DMS153 (cell line): ENCODE measurements around the gene BRD7.

Experiments used
- DNase-seq: peaks from one replicate; lab custom pipeline; 2025; lab: John Stamatoyannopoulos, UW

BRD7 gene

DNA sequence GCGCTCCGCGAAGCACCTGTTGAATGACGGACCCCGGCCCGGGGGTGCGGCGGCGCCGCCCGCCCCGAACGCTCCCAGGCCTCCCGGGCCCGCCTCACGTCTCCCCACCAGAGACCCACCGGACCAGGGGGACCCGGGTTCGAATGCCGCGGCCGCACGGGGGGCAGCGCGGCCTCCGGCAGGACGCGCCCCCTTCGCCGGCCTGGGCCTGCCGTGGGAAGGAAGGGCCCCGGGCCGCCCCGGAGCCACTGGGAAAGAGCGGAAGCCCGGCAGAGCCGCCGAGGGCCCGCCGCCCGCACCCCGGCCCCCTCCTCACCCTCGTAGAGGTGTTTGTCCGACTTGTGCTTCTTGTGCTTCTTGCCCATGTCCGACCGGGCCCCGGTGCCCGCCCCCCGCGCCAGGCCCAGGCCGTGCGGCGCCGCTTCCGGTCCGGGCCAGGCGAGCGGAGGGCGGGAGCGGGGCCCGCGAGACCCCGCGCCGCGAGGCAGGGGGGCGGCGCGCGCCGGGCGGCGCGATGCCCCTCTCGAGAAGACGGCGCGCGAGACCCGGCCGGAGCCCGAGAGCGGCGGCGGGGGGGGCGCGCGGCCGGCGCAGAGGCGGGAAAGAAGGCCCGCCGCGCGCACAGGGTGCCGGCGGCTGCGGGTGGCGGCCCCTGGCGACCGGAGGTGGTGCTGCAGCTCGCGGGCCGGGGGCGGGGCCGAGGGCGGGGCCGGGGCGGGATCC lies at the start of gene BRD7:
Gene BRD7, minus strand, starts transcription at position 579 of the 723 bp plus-strand sequence. Its CDS starts 214 bp downstream, at position 365.
- no peak for DNase-seq

DNA sequence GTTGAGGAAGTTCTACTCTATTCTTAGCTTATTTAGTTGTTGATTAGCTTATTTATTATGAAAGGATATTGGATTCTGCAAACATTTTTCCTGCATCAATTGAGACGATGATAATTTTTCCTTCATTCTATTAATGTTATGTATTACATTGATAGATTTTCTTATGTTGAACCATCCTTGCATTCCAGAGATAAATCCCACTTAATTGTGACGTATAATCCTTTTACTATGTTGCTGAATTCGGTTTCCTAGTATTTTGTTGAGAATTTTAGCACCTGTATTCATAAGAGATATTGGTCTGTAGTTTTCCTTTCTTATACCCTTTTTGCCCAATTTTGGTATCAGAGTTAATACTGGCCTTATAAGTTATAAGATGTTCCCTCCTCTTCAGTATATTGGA lies 47.6 kb upstream of the BRD7 start:
- DNase-seq = no peak

DNA sequence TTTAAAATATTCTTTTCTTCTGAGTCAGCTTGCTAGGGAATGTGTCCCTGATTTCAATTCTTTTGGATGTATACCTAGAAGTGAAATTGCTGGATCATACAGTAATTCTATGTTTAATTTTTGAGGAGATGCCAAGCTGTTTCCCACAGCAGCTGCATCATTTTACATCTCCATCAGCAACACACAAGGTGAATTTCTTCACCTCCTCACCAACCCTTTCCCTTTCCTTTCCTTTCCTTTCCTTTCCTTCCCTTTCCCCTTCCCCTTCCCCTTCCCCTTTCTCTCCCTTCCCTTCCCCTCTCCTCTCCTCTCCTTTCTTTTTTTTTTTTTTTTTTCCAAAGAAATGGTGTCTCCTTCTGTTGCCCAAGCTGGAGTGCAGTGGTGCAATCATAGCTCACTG lies 45.4 kb upstream of the BRD7 start:
- no peak for DNase-seq

DNA sequence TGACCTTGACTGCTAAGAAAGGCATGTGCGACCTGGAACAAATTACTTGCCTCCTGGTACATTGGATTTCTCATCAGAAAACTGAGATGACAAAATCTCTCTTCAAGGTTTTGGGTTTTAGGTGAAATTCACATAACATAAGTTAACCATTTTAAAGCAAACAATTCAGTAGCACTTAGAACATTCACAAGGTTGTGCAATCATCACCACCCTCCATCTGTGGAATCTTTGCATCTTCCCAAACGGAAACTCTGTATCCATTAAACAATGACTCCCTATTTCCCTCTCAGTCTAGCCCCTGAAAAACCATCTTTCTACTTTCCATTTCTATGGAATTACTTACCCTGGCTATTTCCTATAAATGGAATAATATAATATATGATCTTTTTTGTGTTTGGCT lies 42.2 kb upstream of the BRD7 start:
- no peak for DNase-seq

DNA sequence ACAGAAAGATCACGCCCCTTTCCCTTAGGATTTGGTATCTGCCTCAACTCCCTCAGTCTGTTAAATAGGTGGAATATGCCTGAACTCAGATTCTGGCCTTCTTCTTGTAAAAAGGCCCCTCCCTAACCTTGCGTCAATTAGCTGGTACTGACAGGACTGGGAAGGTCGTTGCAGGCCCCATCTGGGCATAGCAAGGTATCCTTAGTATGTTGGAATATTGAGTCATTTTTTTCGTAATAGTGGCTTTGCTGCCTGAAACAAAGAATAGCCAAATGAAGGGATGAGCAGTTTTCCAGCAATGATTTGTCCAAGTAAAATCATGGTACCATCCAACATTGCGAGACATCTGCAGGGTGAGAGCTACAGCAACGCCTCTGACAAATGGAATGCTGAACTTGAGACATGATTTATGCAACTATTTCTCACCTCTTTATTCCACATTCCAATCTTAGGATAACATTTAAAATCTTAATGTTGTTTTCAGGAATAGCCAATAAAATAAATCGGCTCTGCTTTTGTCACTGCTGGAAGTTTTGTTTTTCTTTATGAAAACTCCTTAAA lies 39.3 kb upstream of the BRD7 start:
- no peak for DNase-seq

DNA sequence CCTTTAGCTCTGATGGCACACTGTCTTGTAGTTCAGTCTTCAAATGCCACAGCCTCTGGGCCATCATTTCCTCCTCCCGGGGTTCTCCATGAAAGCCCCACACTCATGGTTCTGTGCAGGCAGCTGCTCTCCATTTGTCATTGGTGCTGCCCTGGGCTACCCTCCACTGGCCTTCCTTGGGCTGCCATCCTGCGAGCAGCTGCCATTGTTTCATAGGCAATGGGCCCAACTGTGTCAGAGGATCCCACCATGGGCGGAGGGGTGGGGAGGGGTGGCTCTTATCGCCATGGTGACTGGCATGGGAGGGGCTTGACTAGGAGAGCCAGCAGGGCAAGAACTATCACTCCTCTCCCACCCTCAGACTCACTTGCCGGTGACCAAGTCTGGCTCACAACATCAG lies 38.6 kb upstream of the BRD7 start:
- no peak for DNase-seq

DNA sequence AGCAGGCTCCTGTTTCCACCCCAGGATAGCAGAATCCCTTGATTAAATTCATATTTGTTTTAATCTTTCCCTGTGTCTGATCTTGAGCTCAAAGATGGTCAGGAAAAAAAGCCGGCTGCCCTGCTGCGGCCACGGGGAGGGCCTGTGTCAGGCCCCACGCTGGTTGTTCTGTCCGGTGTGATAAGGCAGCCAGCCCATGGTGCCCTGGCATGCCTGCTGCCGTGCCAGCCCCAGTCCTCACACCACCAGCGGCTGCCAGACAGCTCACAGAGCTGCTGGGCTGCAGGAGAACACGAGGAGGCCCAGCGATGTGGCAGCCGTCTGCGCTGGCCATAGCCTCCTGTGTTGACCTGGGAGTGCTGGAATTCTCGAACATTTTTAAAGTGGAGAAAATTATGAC lies 34.7 kb upstream of the BRD7 start:
- DNase-seq = no peak

DNA sequence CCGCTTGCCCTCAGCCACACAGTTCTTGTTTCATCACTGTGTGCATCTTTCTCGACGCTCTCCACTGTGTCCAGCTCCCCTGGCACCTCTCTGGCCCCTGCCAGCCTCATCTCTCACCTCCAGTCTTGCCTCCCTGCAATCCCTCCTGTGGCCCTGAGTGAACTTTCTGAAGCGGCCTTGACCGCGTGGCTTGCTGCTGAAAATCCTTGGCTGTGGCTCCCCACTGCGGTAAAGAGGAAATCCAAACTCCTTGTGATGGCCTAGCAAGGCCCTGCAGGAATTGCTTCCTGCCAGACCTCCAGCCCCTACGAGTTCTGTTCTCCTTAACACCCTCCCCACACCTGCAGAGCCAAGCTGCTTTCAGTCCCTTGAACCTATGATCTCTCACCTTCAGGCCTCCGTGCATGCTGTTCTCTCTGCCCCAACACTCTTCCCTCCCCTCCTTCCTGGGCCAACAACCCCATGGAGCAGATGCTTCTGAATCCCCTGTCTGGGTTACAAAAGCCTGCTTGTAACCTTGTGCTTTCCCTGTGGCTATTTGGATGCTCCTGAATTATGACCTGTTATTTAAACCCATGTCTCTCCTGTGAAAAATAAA lies 33.6 kb upstream of the BRD7 start:
- no peak for DNase-seq

DNA sequence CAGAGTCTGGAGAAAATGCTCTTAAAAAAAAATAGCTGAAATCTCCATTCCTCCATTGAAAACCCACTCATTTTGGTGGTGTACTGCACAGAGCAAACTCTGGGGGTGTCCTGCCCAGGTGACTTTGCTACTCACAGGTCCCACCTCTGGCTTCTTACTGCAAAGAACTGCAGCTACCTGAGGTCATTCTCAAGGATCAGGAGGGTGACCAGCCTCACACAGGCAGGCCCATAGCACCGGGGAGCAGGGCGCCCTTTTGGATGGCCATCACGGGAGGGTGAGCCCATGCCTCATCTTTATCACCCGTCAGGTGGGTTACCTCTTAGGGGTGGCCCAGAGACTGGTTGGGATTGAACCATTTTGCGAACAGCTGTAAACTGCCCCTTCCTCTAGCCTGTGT lies 32.6 kb upstream of the BRD7 start:
- no peak for DNase-seq

DNA sequence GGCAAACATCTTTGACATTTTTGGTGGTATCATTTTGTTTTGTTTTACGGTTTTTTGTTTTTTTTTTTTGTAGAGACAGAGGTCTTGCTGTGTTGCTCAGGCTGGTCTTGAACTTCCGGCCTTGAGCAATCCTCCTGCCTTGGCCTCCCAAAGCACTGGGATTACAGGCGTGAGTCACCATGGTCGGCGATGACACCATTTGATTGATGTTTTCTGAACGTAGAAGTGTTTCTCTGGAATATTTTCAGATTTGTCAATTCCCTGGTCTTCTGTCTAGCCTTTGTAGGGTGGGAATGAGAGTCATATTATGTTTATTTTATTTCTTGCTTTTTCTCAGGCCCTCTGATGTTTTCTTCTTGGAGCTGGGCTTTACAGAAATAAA lies 32.2 kb upstream of the BRD7 start:
- no peak for DNase-seq

DNA sequence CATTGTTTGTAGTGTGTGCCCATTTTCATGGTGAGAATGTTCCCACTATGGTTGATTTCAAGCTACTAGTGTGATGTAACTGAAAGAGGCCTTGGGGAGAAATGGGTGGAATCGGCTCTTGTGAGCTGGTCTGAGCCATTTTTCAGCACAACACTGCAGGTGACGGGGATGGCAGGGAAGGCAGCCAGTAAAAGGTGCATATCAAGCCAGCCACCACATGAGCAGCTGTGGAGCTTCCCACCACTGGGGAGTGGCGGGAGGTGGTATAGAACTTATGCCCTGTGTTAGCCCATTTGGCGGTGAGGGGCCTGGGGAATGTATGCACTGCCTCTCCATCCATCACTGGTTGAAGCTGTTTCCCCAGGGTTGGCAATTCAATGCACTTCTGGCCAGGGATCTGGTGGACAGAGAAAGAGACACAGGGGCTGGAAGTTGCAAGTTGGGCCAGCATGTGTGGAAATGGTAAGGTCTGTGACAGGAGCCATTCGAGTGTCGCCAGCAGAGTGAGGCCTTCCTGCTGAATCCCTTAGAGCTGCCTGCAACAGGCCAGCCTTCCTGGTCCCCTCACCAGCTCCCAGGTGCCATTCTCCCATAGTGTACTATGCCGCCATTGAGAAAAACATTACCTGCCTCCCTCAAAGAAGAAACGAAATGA lies 31.7 kb upstream of the BRD7 start:
- DNase-seq = no peak

DNA sequence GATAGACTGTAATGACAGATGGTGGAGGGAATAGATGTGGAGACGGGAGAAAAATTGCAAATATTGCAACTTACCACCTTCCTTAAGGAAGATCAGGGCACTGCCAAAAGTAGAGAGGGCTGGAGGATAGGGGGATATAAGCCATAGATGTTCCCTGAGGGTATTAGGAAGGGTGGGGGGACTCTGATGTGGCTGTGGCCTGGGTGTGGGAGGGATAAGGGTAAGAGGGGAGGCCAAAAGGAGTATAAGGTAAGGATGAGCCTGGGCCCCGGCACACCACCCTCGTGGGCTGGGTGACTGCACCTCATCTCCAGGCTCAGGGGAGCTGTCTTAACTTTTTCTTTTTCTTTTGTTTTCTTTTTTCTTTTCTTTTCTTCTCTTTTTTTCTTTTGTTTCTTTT lies 30.6 kb upstream of the BRD7 start:
- DNase-seq = no peak

DNA sequence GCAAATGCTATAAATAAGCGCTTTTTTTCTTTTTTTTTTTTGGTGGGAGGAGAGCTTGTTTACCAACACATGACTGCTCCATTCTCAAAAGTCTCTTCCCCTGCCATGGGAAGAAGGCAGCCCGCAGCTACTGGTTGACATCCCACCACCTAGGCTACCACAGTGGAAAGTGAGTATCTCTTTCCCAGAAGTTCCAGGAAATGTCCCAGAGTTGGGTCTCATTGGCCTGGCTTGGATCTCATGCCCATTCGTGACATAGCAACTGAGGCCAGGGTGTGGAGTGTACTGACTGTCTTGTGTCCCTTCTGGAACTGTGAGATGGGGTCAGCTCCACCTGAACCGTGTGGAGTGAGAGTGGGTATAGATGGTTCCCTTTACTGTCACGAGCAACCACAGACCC lies 29.5 kb upstream of the BRD7 start:
- no peak for DNase-seq

DNA sequence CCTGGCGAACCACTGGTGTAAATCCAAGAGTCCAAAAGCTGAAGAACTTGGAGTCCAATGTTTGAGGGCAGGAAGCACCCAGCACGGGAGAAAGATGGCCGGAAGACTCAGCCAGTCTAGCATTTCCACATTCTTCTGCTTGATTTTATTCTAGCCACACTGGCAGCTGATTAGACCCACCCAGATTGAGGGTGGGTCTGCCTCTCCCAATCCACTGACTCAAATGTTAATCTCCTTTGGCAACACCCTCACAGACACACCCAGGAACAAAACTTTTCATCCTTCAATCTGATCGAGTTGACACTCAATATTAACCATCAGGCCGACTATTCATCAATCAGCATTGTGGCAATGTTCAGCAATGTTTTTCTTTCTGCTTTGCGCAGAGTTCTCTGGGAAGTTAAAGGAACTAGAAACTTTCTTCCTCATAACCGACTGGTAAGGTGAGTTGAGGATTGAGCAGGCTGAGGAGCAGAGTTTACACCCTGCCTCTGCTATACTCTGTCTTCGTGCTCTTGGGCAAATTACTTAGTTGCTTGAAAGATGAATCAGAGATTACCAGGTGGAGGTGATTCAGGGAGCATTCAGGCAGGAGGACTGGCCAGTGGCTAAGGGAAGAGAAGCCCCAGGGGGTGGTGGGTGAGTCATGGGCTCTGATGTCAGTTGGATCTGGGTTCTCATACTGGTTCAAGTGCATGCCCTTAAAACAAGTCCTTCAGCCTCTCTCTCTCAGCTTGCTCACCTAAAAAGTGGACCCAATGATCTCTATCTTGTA lies 28.2 kb upstream of the BRD7 start:
- DNase-seq = no peak

DNA sequence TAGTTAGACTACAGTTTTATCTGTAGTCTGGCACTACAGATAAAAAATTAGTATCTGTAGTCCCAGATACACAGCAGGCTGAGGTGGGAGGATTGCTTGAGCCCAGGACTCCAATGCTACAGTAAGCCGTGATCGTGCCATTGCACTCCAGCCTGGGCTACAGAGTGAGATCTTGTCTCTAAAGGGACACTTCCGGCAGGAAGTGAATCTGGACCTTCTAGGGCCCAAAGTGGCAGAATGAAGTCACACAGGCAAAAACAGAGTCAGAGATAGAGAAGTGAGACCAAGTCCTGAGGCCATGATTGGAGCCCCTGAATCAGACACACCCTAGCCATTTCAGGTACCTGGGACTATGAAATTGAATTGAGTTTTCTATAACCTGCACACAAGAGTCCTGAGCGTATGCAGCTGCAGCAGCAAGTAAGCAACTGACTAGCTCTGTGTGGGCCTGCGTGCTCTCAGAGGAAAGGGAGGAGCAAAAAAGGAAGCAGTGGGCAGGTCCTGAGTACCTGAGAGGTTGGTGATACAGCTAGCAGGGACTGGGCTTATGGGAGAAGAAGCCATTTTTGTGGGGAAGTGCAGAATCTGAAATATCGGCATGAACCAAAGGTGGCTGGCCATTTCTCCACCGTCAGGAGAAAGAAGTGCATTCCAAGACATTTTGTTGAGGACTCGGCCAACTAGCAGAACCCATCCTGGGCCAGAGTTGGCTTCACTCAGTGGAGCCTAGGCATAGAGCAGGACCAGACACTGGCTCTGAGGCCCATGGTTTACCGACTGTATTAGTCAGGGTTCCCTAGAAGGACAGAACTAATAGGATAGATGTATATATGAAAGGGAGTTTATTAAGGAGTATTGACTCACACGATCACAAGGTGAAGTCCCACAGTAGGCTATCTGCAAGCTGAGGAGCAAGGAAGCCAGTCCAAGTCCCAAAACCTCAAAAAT lies 27.2 kb upstream of the BRD7 start:
- no peak for DNase-seq

DNA sequence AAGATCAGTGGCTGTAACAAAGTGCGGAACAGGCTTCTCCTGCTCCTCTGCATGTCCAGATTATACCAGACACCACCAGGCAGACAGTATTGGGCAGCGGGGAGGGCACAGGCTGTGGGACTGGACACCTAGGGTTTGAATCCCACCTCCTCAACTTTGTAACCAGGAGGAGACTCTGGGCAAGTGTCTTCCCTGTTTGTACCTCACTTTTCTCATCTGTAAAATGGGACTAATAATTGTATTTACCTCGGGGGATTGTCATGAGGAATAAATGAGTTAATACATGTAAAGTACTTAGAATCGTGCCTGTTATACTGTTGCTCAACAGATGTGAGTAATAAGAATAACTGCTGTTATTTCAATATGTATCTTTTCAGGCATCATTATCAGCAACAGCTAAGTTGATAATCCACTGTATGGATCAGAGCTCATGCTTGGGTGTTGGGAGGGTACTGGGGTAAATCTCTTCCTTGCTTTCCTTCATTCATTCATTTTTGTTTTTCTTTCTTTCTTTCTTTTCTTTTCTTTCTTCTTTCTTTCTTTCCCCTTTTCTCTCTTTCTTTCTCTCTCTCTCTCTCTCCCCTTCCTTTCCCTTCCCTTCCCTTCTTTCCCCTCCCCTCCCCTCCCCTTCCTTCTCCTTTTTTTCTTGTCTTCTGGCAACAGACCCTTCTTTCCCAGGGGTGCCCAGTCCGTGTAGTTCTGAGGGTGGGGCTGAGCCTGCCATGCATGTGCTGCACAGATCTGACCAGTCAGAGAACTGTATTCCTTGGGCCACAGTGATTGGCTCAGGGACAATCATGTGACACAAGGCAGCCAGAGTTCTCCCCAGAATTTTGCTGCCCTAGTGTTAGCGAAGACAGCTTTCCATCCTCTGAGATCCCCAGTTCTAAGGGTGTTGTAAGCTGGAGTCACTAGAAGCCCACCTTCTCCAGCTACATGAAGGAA lies 25.3 kb upstream of the BRD7 start:
- DNase-seq = no peak

DNA sequence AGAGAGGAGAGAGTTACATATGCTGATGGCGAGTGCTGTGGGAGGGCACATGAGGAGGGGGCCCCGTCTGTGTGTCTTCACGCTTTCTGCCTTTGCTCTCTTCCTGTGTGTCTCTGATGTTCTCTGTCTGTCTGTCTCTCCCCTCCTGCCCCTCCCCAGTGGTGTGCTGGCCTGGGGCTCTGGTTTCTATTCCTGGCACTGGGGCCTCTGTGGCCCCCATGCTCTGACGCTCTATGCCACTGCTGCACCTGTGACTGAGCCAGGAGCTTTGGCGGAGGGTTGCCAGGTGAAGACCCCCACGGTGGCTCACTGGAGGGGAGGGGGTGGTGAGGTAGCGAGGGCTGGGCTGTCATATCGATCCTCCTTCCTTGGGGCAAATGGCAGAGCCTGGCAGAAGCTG lies 24.6 kb upstream of the BRD7 start:
- no peak for DNase-seq

DNA sequence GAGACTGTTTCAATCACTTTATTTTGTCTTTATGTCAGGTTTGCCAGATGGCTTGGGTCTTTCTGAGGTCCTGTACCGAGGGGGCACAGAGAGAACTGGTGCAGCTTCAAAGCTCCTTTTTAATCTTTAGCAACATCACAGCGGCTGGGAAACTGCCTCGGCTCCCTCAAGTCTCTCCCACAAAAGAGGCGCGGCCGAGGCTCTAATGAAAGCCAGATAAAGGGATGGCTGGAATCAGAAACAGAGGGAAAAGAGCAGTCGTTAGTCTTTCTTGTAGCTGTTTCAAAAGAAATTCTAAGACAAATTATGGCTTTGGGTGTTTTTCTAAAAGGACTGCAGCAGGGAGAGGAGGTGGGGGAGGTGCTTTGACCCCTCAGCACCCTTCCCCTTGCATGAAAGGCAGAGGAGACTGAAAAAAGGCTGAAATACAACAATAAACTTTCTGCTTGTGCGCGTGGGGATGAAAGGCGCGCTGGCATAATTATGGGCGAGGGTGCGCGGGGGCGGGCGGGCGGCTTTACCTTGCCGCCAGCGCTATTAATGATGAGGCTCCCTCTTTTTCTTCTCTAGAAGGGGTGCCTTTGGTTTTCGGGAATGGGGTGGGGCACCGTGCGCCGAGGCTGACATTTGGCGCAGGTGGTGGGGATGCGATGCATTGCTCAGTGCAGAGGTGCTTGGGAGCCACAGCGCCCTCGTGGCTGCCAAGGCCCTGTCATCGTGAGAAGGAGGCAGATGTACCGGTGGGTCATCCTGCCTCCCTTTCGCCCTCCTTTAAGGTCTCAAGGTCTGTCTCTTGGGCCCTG lies 22.3 kb upstream of the BRD7 start:
- no peak for DNase-seq

DNA sequence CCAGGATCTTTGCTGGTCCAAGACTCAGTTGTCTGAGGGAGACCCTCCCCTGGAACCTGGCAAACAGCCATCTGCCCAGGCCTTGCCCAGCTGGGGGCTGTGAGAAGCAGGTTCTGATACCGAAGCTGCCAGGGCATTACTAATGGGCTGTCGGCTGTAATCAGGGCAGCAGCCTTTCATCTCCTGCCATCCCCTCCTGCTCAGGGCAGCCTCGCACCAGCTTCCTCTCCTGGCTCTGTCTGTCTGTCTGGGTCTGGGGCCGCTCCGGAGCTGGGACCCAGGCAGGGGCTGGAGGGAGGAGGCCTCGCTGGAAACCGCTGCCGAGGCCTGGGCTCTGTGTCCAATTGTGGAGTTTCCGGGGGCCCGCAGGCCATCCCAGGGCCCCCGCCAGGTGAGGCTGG lies 21.6 kb upstream of the BRD7 start:
- DNase-seq = no peak
